Measurements from ENCODE around the gene DNAH7.

Gene DNAH7

GRCh38 chr2:196018037-196018436 lies 50.6 kb downstream of the DNAH7 start:
- no peaks in the 10 kb centered on the region for H3K9me3 ChIP-seq (ENCODE audit: low read length)
- no peak overlapping the region for H3K9ac ChIP-seq (ENCODE audit: low read length)
- no peaks in the 10 kb centered on the region for H3K4me1 ChIP-seq (ENCODE audit: insufficient read depth, low read length)
- H3K27ac ChIP-seq (ENCODE audit: low read depth, low read length): no peak overlapping the region
- H3K36me3 ChIP-seq (ENCODE audit: insufficient read depth, low read length): no peaks in the 10 kb centered on the region
- no peak overlapping the region for H3K4me3 ChIP-seq (ENCODE audit: low read depth in 1 of 2, low read length in 2 of 2)
- no peaks in the 10 kb centered on the region for H3K27me3 ChIP-seq (ENCODE audit: control insufficient read depth in 1 of 2, insufficient read depth in 2 of 2, low read length in 2 of 2)

GRCh38 chr2:196012314-196012713 lies 56.3 kb downstream of the DNAH7 start:
- Histone ChIP-seq H3K36me3 (ENCODE audit: insufficient read depth, low read length) (no peaks in the 10 kb centered on the region), H3K27me3 (ENCODE audit: control insufficient read depth in 1 of 2, insufficient read depth in 2 of 2, low read length in 2 of 2) (no peaks in the 10 kb centered on the region), H3K4me3 (ENCODE audit: low read depth in 1 of 2, low read length in 2 of 2) (no peak overlapping the region), H3K9ac (ENCODE audit: low read length) (no peak overlapping the region), H3K27ac (ENCODE audit: low read depth, low read length) (no peak overlapping the region), H3K9me3 (ENCODE audit: low read length) (no peaks in the 10 kb centered on the region), H3K4me1 (ENCODE audit: insufficient read depth, low read length) (no peaks in the 10 kb centered on the region)

- no peaks in the 10 kb centered on the region for H3K36me3 ChIP-seq (ENCODE audit: insufficient read depth, low read length)
- no peak overlapping the region for H3K27ac ChIP-seq (ENCODE audit: low read depth, low read length)
- no peaks in the 10 kb centered on the region for H3K9me3 ChIP-seq (ENCODE audit: low read length)
- no peaks in the 10 kb centered on the region for H3K27me3 ChIP-seq (ENCODE audit: control insufficient read depth in 1 of 2, insufficient read depth in 2 of 2, low read length in 2 of 2)
- no peaks in the 10 kb centered on the region for H3K4me1 ChIP-seq (ENCODE audit: insufficient read depth, low read length)
- H3K4me3 ChIP-seq (ENCODE audit: low read depth in 1 of 2, low read length in 2 of 2): no peak overlapping the region
- no peak overlapping the region for H3K9ac ChIP-seq (ENCODE audit: low read length)
These were observed 68.1 kb downstream of the DNAH7 start for GRCh38 chr2:196000551-196000950.

- no peaks in the 10 kb centered on the region for H3K4me1 ChIP-seq (ENCODE audit: insufficient read depth, low read length)
- H3K36me3 ChIP-seq (ENCODE audit: insufficient read depth, low read length): no peaks in the 10 kb centered on the region
- H3K27ac ChIP-seq (ENCODE audit: low read depth, low read length): no peak overlapping the region
- H3K27me3 ChIP-seq (ENCODE audit: control insufficient read depth in 1 of 2, insufficient read depth in 2 of 2, low read length in 2 of 2): no peaks in the 10 kb centered on the region
- no peaks in the 10 kb centered on the region for H3K9me3 ChIP-seq (ENCODE audit: low read length)
- H3K4me3 ChIP-seq (ENCODE audit: low read depth in 1 of 2, low read length in 2 of 2): no peak overlapping the region
- H3K9ac ChIP-seq (ENCODE audit: low read length): no peak overlapping the region
These were observed 70.6 kb downstream of the DNAH7 start for GRCh38 chr2:195998070-195998469.

GRCh38 chr2:195995499-195995898 lies 73.1 kb downstream of the DNAH7 start:
- Histone ChIP-seq H3K27me3 (ENCODE audit: control insufficient read depth in 1 of 2, insufficient read depth in 2 of 2, low read length in 2 of 2) (no peaks in the 10 kb centered on the region), H3K36me3 (ENCODE audit: insufficient read depth, low read length) (no peaks in the 10 kb centered on the region), H3K9ac (ENCODE audit: low read length) (no peak overlapping the region), H3K4me3 (ENCODE audit: low read depth in 1 of 2, low read length in 2 of 2) (no peak overlapping the region), H3K4me1 (ENCODE audit: insufficient read depth, low read length) (no peaks in the 10 kb centered on the region), H3K27ac (ENCODE audit: low read depth, low read length) (no peak overlapping the region), H3K9me3 (ENCODE audit: low read length) (no peaks in the 10 kb centered on the region)

- Histone ChIP-seq H3K9me3 (ENCODE audit: low read length) (no peaks in the 10 kb centered on the region), H3K27ac (ENCODE audit: low read depth, low read length) (no peak overlapping the region), H3K4me1 (ENCODE audit: insufficient read depth, low read length) (no peaks in the 10 kb centered on the region), H3K36me3 (ENCODE audit: insufficient read depth, low read length) (no peaks in the 10 kb centered on the region), H3K9ac (ENCODE audit: low read length) (no peak overlapping the region), H3K4me3 (ENCODE audit: low read depth in 1 of 2, low read length in 2 of 2) (no peak overlapping the region), H3K27me3 (ENCODE audit: control insufficient read depth in 1 of 2, insufficient read depth in 2 of 2, low read length in 2 of 2) (no peaks in the 10 kb centered on the region)
These were observed 75.0 kb downstream of the DNAH7 start for GRCh38 chr2:195993623-195994022.

- Histone ChIP-seq H3K4me1 (ENCODE audit: insufficient read depth, low read length) (no peaks in the 10 kb centered on the region), H3K36me3 (ENCODE audit: insufficient read depth, low read length) (no peaks in the 10 kb centered on the region), H3K27ac (ENCODE audit: low read depth, low read length) (no peak overlapping the region), H3K27me3 (ENCODE audit: control insufficient read depth in 1 of 2, insufficient read depth in 2 of 2, low read length in 2 of 2) (no peaks in the 10 kb centered on the region), H3K9ac (ENCODE audit: low read length) (no peak overlapping the region), H3K4me3 (ENCODE audit: low read depth in 1 of 2, low read length in 2 of 2) (no peak overlapping the region), H3K9me3 (ENCODE audit: low read length) (no peaks in the 10 kb centered on the region)
These were observed 82.9 kb downstream of the DNAH7 start for GRCh38 chr2:195985741-195986140.

GRCh38 chr2:195984923-195985726 lies 83.5 kb downstream of the DNAH7 start:
- Histone ChIP-seq H3K9me3 (ENCODE audit: low read length) (no peaks in the 10 kb centered on the region), H3K27ac (ENCODE audit: low read depth, low read length) (no peak overlapping the region), H3K9ac (ENCODE audit: low read length) (no peak overlapping the region)

GRCh38 chr2:195967336-195967735 lies 101.3 kb downstream of the DNAH7 start:
- no peaks in the 10 kb centered on the region for H3K4me1 ChIP-seq (ENCODE audit: insufficient read depth, low read length)
- no peaks in the 10 kb centered on the region for H3K9me3 ChIP-seq (ENCODE audit: low read length)
- H3K27ac ChIP-seq (ENCODE audit: low read depth, low read length): no peak overlapping the region
- no peak overlapping the region for H3K4me3 ChIP-seq (ENCODE audit: low read depth in 1 of 2, low read length in 2 of 2)
- H3K36me3 ChIP-seq (ENCODE audit: insufficient read depth, low read length): no peaks in the 10 kb centered on the region
- H3K27me3 ChIP-seq (ENCODE audit: control insufficient read depth in 1 of 2, insufficient read depth in 2 of 2, low read length in 2 of 2): no peaks in the 10 kb centered on the region
- H3K9ac ChIP-seq (ENCODE audit: low read length): no peak overlapping the region

More at GRCh38 chr2:195984923-195985726, 83.5 kb downstream of the DNAH7 start:
- H3K4me3 ChIP-seq (ENCODE audit: low read depth in 1 of 2, low read length in 2 of 2): no peak overlapping the region
- no peaks in the 10 kb centered on the region for H3K36me3 ChIP-seq (ENCODE audit: insufficient read depth, low read length)
- no peaks in the 10 kb centered on the region for H3K4me1 ChIP-seq (ENCODE audit: insufficient read depth, low read length)
- no peaks in the 10 kb centered on the region for H3K27me3 ChIP-seq (ENCODE audit: control insufficient read depth in 1 of 2, insufficient read depth in 2 of 2, low read length in 2 of 2)

- no peak overlapping the region for H3K27ac ChIP-seq (ENCODE audit: low read depth, low read length)
- no peak overlapping the region for H3K9ac ChIP-seq (ENCODE audit: low read length)
- H3K27me3 ChIP-seq (ENCODE audit: control insufficient read depth in 1 of 2, insufficient read depth in 2 of 2, low read length in 2 of 2): no peaks in the 10 kb centered on the region
- H3K9me3 ChIP-seq (ENCODE audit: low read length): no peaks in the 10 kb centered on the region
- H3K4me3 ChIP-seq (ENCODE audit: low read depth in 1 of 2, low read length in 2 of 2): no peak overlapping the region
- no peaks in the 10 kb centered on the region for H3K4me1 ChIP-seq (ENCODE audit: insufficient read depth, low read length)
- no peaks in the 10 kb centered on the region for H3K36me3 ChIP-seq (ENCODE audit: insufficient read depth, low read length)
These were observed 106.8 kb downstream of the DNAH7 start for GRCh38 chr2:195961873-195962272.

- H3K9me3 ChIP-seq (ENCODE audit: low read length): no peaks in the 10 kb centered on the region
- no peaks in the 10 kb centered on the region for H3K36me3 ChIP-seq (ENCODE audit: insufficient read depth, low read length)
- no peaks in the 10 kb centered on the region for H3K27me3 ChIP-seq (ENCODE audit: control insufficient read depth in 1 of 2, insufficient read depth in 2 of 2, low read length in 2 of 2)
- H3K4me1 ChIP-seq (ENCODE audit: insufficient read depth, low read length): no peaks in the 10 kb centered on the region
- H3K9ac ChIP-seq (ENCODE audit: low read length): no peak overlapping the region
- no peak overlapping the region for H3K27ac ChIP-seq (ENCODE audit: low read depth, low read length)
- H3K4me3 ChIP-seq (ENCODE audit: low read depth in 1 of 2, low read length in 2 of 2): no peak overlapping the region
These were observed 109.3 kb downstream of the DNAH7 start for GRCh38 chr2:195959341-195959740.

GRCh38 chr2:195956725-195957124 lies 111.9 kb downstream of the DNAH7 start:
- no peak overlapping the region for H3K4me3 ChIP-seq (ENCODE audit: low read depth in 1 of 2, low read length in 2 of 2)
- H3K27ac ChIP-seq (ENCODE audit: low read depth, low read length): no peak overlapping the region
- H3K27me3 ChIP-seq (ENCODE audit: control insufficient read depth in 1 of 2, insufficient read depth in 2 of 2, low read length in 2 of 2): no peaks in the 10 kb centered on the region
- H3K9me3 ChIP-seq (ENCODE audit: low read length): no peaks in the 10 kb centered on the region
- no peaks in the 10 kb centered on the region for H3K36me3 ChIP-seq (ENCODE audit: insufficient read depth, low read length)
- H3K9ac ChIP-seq (ENCODE audit: low read length): no peak overlapping the region
- H3K4me1 ChIP-seq (ENCODE audit: insufficient read depth, low read length): no peaks in the 10 kb centered on the region
